DMS153 treated with DMSO at 0.1 percent for 48 hours (cell line): ENCODE measurements around the gene CCDC201.

Source experiments
- DNase-seq: peaks from one replicate; lab custom pipeline; 2025; ENCODE audit not compliant: unreplicated experiment; lab: John Stamatoyannopoulos, UW

CCDC201 gene

DNA sequence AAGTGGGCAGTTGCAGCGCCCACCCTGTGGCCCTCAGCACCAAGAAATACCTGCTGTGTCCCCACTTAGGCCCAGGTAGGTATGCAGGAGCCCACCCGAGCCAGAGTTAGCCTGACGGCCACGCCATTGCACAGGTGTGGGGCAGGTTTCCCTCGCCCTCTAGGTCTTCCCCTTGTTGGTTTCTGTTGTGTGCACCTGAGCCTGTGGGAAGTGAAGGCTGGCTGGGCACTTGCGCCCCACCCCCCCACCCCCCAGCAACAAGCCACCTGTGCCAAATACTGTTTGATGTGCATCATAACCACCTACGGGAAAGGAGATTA is at the start of gene CCDC201:
Gene CCDC201 (minus strand): TSS at position 48 of the 320 bp plus-strand sequence. CDS start 75 bp downstream, outside the sequence.
- DNase-seq: no peak

DNA sequence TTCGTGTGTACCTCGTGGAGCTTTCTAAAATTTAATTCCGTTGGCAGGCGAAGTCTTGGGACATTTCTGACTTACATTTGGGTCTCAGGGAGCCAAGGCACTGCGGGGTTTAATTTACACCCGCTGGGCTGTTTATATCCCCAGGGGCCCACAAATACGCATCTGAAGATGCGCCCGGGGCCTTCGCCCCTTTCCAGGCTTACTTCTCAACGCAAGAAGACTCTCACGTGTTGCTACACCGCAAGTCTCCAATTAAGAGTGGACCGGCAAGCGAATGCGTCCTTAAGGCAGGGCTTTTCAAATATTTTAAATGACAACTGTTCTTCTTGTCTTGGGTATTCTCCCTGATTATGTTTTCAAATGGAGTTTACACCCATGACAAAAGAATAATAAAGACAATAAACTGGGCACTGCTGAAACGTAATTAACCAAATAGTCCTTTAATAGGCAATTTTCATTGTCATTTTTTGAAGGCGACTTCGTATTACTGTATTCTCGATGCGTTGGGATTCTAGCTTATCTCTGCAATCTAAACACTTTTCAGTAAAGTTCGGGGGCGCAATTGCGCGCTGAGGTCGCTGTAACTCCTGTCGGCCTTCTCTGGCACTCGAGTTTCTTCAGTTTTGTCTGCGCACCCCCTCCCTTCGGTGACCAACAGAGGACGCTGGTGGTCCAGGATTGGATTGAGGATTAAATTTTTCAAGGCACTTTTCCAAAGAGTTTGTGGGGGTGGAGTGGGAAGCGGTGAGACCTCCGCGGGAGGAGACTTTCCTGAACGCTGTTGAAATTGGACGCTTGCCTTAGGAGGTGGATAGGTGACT is 49.0 kb upstream of the CCDC201 start:
- peak; percentile 45 for DNase-seq

GRCh38 chr7:45921381-45921698 is 48.5 kb upstream of the CCDC201 start:
- no peak for DNase-seq

DNA sequence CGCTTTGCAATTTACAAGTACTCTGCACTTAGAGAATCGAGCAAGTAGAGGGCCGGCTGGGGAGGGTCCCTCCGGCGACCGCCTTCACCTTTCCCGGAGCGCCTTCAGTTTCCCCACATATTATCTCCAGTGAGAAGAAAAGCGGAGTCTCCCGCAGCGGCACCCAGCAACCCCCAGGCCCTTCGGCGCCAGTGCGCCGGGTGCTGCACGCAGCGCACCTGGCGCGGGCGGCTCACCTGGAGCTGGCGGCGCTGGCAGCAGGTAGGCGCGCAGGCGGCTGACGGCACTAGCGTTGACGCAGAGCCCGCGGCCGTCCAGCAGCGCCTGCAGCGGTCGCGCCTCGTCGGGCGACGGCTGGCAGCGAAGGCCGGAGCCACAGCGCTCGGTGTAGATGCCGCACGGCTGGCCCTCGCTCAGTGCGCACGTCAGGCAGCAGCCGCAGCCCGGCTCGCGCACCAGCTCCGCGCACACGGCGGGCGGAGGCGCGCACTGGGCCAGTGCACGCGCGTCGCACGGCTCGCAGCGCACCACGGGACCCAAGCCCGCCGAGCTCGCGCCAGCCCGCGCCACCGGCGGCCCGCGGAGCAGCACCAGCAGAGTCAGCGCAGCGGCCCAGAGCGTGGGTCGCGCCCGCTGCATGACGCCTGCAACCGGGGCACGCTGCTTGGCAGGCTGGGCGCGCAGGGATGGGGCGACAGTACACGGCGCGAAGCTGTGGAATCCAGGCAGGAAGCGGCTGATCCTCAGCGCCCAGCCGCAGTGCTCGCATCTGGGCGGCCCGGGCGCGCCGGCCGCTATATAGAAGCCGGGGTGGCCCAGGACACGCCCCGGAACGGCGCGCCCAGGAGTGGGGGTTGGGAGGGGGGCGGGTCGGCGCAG is 47.9 kb upstream of the CCDC201 start, which contains the start of gene IGFBP3:
Gene IGFBP3 (minus strand): TSS at position 771 of the 879 bp plus-strand sequence. CDS start 132 bp downstream, at position 639.
- peak; percentile 71 for DNase-seq

DNA sequence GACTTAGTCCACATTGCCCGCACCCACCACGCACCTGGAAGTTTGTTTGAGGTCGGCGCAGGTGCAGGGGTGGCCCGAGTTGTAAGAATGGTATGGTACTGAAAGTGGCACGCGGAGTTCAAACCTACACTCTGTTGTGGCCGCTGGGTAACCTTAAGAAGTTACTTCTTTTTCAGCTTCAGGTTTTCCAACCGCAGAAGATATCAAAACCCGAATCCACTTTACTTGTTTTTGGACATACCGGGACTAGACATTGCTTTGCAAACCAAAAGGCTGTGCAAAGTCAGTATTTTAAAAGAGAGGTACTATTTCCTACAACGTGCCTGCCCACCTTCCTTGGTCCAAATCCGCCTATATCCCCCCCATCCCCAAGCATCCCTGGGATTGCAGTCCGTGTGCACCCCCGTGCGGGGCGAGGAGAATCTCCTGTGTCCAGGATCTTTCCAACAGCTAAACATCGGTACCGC is 47.1 kb upstream of the CCDC201 start:
- DNase-seq: no peak

DNA sequence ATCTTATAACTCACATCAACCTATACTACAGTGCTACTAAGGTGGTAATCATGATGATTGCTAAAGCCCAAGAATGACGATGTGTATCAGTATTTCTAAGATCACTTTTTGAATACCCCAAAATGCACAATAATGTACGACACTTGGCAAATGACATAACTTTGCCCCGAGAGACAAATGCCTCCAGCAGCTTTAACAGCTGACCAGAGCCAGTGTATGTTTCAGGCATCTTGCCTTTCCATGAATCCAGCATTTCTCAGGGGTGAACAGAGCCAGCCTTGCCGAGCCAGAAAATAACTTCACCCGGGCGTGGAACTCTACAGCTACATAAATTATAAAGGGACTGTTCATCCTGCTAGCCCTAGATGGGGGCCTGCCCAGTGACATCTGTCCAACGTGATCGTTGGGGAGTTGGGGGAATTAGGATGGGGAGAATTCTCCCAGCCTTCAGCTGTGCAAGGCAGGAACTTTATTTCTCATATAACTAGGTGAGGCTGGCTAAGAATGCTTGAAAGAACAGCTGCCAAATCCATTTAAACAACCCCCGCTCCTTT is 46.4 kb upstream of the CCDC201 start:
- DNase-seq: no peak

GRCh38 chr7:45918556-45918955 is 45.7 kb upstream of the CCDC201 start:
- DNase-seq: no peak

DNA sequence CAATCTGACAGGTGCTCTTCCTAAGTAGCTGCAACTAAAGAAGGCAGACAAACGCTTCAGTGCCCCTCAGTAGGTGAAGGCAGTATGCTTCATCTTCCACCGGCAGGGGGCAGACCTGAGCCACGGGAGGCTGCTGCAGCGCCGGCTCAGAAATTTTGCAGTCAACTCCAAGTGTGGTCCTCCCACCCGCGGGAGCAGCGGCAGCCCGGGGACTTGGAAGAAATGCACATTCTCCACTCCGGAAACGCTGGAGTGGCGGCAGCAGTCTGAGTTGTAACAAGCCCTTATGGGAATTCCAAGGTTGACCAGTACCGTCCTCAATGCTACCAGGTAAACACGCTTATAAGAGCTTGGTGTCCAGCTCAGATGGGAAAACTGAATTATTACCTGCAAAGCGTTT is 44.8 kb upstream of the CCDC201 start:
- DNase-seq: peak; percentile 70

GRCh38 chr7:45917064-45917463 is 44.2 kb upstream of the CCDC201 start:
- no peak for DNase-seq

DNA sequence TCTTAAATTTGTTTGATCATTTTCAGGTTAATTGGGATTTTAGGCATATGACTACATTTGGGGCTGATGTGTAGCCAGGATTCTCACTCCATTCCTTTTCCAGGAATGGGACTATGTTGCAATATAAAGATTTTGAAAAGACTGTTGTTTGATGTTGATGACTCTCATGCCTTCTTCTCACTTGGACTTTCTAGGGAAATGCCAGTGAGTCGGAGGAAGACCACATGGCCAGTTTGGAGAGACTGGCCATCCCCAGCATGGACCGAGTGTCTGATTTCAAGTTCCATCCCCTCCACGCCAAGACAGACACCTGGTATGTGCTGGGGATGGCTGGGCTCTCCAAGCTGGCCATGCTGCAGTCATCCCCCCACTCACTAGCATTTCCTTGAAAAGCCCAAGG is 42.7 kb upstream of the CCDC201 start:
- DNase-seq: no peak

GRCh38 chr7:45914911-45915310 is 42.0 kb upstream of the CCDC201 start:
- DNase-seq: no peak

GRCh38 chr7:45912972-45913371 is 40.1 kb upstream of the CCDC201 start:
- no peak for DNase-seq

DNA sequence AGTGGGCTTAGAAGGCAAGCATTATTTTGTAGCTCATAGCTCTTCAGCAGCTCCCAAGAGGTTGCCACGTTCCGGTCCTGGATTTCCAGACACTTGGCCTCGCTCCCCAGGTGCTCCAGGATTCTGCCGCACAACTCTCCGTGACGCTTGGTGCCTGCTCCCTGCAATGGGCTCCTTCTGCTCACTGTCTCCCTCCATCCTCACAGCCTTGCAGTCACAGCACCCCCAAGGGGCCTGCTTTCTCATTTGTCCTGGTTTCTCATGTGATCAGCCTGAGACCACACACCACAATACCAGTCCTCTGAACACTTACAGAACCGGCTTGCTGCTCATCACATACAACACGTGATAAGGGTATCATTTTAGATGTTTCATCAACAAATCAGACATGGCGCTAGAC is 38.4 kb upstream of the CCDC201 start:
- DNase-seq: no peak

- no peak for DNase-seq
Observed at GRCh38 chr7:45910855-45911254, 38.0 kb upstream of the CCDC201 start.

DNA sequence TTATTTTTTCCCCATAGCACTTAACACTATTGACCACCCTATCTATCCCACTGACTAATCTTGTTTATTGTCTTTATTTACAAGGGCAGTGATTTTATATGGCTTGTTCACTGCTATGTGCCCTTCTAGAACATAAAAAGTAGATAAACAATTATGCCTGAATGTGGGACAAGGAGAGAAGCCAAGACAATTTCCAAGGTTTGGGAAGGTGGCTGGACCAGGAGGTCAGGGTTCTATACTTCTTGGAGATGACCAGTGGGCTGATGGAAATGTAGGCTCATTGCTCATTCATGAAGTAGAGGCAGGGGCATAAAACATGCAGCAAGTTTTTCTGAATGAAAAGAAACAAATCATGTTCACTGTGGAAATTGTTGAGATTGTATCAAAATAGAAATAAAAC is 36.7 kb upstream of the CCDC201 start:
- no peak for DNase-seq

DNA sequence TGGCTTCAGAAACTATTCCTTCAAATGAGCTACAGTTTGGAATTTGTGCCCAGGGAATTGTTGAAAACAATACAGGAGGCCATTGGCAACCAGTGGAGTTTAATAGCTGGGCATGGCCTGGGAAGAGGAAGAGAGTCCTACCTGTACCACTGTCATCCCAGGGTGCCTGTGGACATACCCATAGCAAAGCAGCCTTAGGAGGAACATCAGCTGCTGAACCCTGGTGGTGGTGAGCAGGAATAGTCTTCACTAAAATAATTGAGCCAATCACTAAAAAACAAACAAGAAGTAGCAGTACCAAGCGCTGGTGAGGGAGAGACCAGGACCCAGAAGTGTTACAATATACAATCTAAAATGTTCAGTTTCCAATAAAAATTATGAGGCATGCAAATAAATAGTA is 29.9 kb upstream of the CCDC201 start:
- DNase-seq: no peak

- no peak for DNase-seq
Observed at GRCh38 chr7:45901566-45901965, 28.7 kb upstream of the CCDC201 start.

DNA sequence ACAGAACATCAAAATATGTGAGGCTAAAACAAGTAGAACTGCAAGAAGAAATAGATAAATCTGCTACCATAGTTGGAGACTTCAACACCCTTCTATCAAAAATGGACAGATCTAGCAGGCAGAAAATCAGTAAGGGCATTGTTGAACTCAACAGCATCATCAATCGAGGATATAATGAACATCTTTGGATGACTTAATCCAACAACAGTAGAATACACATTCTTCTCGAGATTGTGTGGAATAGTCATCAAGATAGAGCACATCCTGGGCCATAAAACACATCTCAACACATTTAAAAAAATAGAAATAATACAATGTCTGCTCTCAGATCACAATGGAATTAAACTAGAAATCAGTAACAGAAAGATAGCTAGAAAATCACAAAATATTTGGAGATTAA is 25.3 kb upstream of the CCDC201 start:
- no peak for DNase-seq

GRCh38 chr7:45897042-45897690 is 24.3 kb upstream of the CCDC201 start:
- no peak for DNase-seq

- DNase-seq: no peak
Observed at GRCh38 chr7:45894665-45895062, 21.8 kb upstream of the CCDC201 start.

GRCh38 chr7:45893996-45894664 is 21.2 kb upstream of the CCDC201 start:
- no peak for DNase-seq
